Suppressor macrophage treated with lipopolysaccharide for 4 hours (primary cell): ENCODE results near the gene ARSK.

Source experiments
- DNase-seq: peaks from one replicate; pipeline ENCODE4 v3.0.0-alpha.2; 2020

ARSK gene

GRCh38 chr5:95554647-95555548 lies at the start of gene ARSK, which contains the start of gene SKIC3:
Gene ARSK, plus strand, starts transcription at chr5:95555101. Its CDS starts 178 bp downstream, at chr5:95555279.
Gene SKIC3, minus strand, starts transcription at chr5:95554977. Its CDS starts 7,827 bp downstream, at chr5:95547150.
- DNase-seq: peak; percentile 98

- no peak for DNase-seq
These were observed 46.4 kb upstream of the ARSK start for GRCh38 chr5:95508550-95508949.

- no peak for DNase-seq
These were observed 43.3 kb upstream of the ARSK start for GRCh38 chr5:95511606-95512005.

GRCh38 chr5:95518417-95518816 lies 36.5 kb upstream of the ARSK start:
- DNase-seq: no peak

GRCh38 chr5:95519151-95519550 lies 35.8 kb upstream of the ARSK start:
- DNase-seq: no peak

- no peak for DNase-seq
These were observed 35.2 kb upstream of the ARSK start for GRCh38 chr5:95519681-95520080.

GRCh38 chr5:95520206-95520605 lies 34.7 kb upstream of the ARSK start:
- DNase-seq: no peak

- DNase-seq: no peak
These were observed 30.5 kb upstream of the ARSK start for GRCh38 chr5:95524423-95524822.

GRCh38 chr5:95526871-95527270 lies 28.0 kb upstream of the ARSK start:
- no peak for DNase-seq

- no peak for DNase-seq
These were observed 26.3 kb upstream of the ARSK start for GRCh38 chr5:95528565-95528964.

- DNase-seq: peak; percentile 69
These were observed 24.5 kb upstream of the ARSK start for GRCh38 chr5:95530416-95530815.

GRCh38 chr5:95531491-95531890 lies 23.4 kb upstream of the ARSK start:
- no peak for DNase-seq

- DNase-seq: no peak
These were observed 22.5 kb upstream of the ARSK start for GRCh38 chr5:95532415-95532814.

- DNase-seq: no peak
These were observed 21.8 kb upstream of the ARSK start for GRCh38 chr5:95533106-95533505.

GRCh38 chr5:95533761-95534160 lies 21.1 kb upstream of the ARSK start:
- DNase-seq: no peak

- no peak for DNase-seq
These were observed 17.4 kb upstream of the ARSK start for GRCh38 chr5:95537501-95537900.

- DNase-seq: no peak
These were observed 11.7 kb upstream of the ARSK start for GRCh38 chr5:95543017-95543705.

GRCh38 chr5:95549030-95549429 lies 5.9 kb upstream of the ARSK start:
- no peak for DNase-seq

GRCh38 chr5:95554331-95554646 lies 612 bp upstream of the ARSK start:
- peak; percentile 63 for DNase-seq

GRCh38 chr5:95555553-95555952 lies 652 bp downstream of the ARSK start:
- DNase-seq: peak; percentile 3

GRCh38 chr5:95557841-95558240 lies 2.9 kb downstream of the ARSK start:
- DNase-seq: no peak

GRCh38 chr5:95562282-95562681 lies 7.4 kb downstream of the ARSK start:
- DNase-seq: no peak

- DNase-seq: no peak
These were observed 8.5 kb downstream of the ARSK start for GRCh38 chr5:95563367-95563766.

GRCh38 chr5:95564450-95564849 lies 9.5 kb downstream of the ARSK start:
- no peak for DNase-seq
